Coronary artery (tissue), 2 donors: ENCODE data around the gene RELL1.

Experiments
- DNase-seq: peaks from one replicate; pipeline ENCODE4 v3.0.0-alpha.2; 2017; ENCODE audit warnings: low spot score
- H3K27ac ChIP-seq, 2 donors: fragments of 200-600 bp; sonication (generic); one replicate each; pipeline ENCODE4 v1.5.1; 2016 to 2019
- H3K4me3 ChIP-seq: fragments of 200-600 bp; sonication (generic); 2 replicates; pipeline ENCODE4 v1.5.1; 2016; ENCODE audit warnings: mild to moderate bottlenecking, moderate library complexity
- CTCF ChIP-seq: fragments of 200-600 bp; sonication (generic); IDR thresholded peaks from one replicate; pipeline ENCODE4 v1.5.1; 2019; ENCODE audit warnings: antibody characterized with exemption

RELL1 gene

GRCh38 chr4:37648084-37648817 lies 37.9 kb downstream of the RELL1 start:
- H3K27ac ChIP-seq = no peak overlapping the region
- DNase-seq = peak; percentile 77
- H3K4me3 ChIP-seq = no peak overlapping the region
- TF ChIP-seq CTCF = no peak

GRCh38 chr4:37646247-37646646 lies 39.9 kb downstream of the RELL1 start:
- Histone ChIP-seq H3K4me3 (no peak overlapping the region), H3K27ac (no peak overlapping the region)
- no peak for TF ChIP-seq CTCF
- DNase-seq = no peak

- Histone ChIP-seq H3K27ac (no peak overlapping the region), H3K4me3 (no peak overlapping the region)
- TF ChIP-seq CTCF = no peak
- no peak for DNase-seq
Measured at GRCh38 chr4:37645736-37646135, 40.4 kb downstream of the RELL1 start.

- TF ChIP-seq CTCF = no peak
- Histone ChIP-seq H3K4me3 (no peak overlapping the region), H3K27ac (peak overlapping the region in 1 of 2 donors; percentile 23)
- no peak for DNase-seq
Measured at GRCh38 chr4:37644962-37645361, 41.2 kb downstream of the RELL1 start.

GRCh38 chr4:37641886-37642849 lies 44.0 kb downstream of the RELL1 start:
- H3K4me3 ChIP-seq = no peak overlapping the region
- no peak for TF ChIP-seq CTCF
- DNase-seq = no peak
- no peak overlapping the region for H3K27ac ChIP-seq

- no peak for TF ChIP-seq CTCF
- Histone ChIP-seq H3K4me3 (no peak overlapping the region), H3K27ac (no peak overlapping the region)
- DNase-seq = no peak
Measured at GRCh38 chr4:37641352-37641751, 44.8 kb downstream of the RELL1 start.
